Measurements from ENCODE around the gene SMAD6. TPM values are rescaled to one million over a fixed set of nuclear protein-coding genes. Genes with fewer than 3 reads are reported as not detected.

SMAD6 gene
- total and polyA plus RNA-seq, 2 of the 4 experiments (the other 2 are of a cell fraction): 4.8 to 8.5 TPM

- dilution Hi-C loops (cut with HindIII; ENCODE audit: low sequenced_read_pairs, unreplicated experiment): no loop called here
- no peak for ATAC-seq (ENCODE audit: low read depth)
- H3K4me2 ChIP-seq (ENCODE audit: low read depth, low read length): no peak overlapping the region
- peak overlapping the region; percentile 43; the same call in 1 of the 2 replicates for H3K18ac ChIP-seq (ENCODE audit: low read depth, low read length)
- H3K14ac ChIP-seq (replicated peaks; ENCODE audit: low read depth, low read length): peak overlapping the region; percentile 53
- in situ Hi-C loops (cut with MboI; ENCODE audit: low sequenced_read_pairs): loop anchor here (5.0 kb wide), 1 partner anchor 63 kb away; no protein-coding TSS in a partner anchor
- H3K23ac ChIP-seq (ENCODE audit: low read depth, low read length): peak overlapping the region; percentile 55; the same call in 1 of the 2 replicates
- intact Hi-C loops (cut with micrococcal nuclease): loop anchor here (5.0 kb wide), 3 partner anchors 82 to 168 kb away; no protein-coding TSS in a partner anchor
- no peak overlapping the region for H2BK5ac ChIP-seq (ENCODE audit: low read depth, low read length, poor library complexity, severe bottlenecking)
- H4K5ac ChIP-seq (ENCODE audit: low read depth, low read length): peak overlapping the region; percentile 33
- peaks cover 8 to 84% of the 10 kb centered on the region in 2 experiments; a peak in 3 of 4 replicates for H3K79me1 ChIP-seq (ENCODE audit: low read depth in 1 of 2, low read length in 2 of 2)
- CTCF ChIA-PET: interaction anchor here (0.9 kb wide), 1 partner anchor 81 kb away, joined by 3 read pairs; no protein-coding TSS in a partner anchor
- H4K91ac ChIP-seq (ENCODE audit: insufficient read depth, low read depth, low read length): peak overlapping the region; percentile 71
- peaks cover 48% of the 10 kb centered on the region for H3K4me1 ChIP-seq (ENCODE audit: control insufficient read depth, insufficient read depth, low read length)
- H3K27me3 ChIP-seq (ENCODE audit: control insufficient read depth, insufficient read depth, low read length): no peaks in the 10 kb centered on the region
- H3K56ac ChIP-seq (ENCODE audit: extremely low read depth, insufficient read depth, low read length): 0 out of 2 replicates have a peak overlapping the region, but pooled peaks have one; percentile 36
- H2BK120ac ChIP-seq (ENCODE audit: low read depth, low read length): peak overlapping the region; percentile 56; the same call in 1 of the 2 replicates
- H3K36me3 ChIP-seq (ENCODE audit: control insufficient read depth, insufficient read depth, low read length): no peaks in the 10 kb centered on the region
- 93% methylated on average over 4 of the region's 14 CpGs; no CpG with 5 or more reads in 1 of the 2 experiments for WGBS, 2 experiments (ENCODE audit: extremely low coverage in 2 of 2, insufficient read length in 1 of 2)
- no peak overlapping the region for H3K4me3 ChIP-seq (ENCODE audit: insufficient read depth, low read depth, low read length)
- H4K8ac ChIP-seq (ENCODE audit: low read depth in 2 of 2, low read length in 2 of 2): peak overlapping the region in 1 of 2 experiments; percentile 48; a peak in 2 of 4 replicates
- no TSS peak for BruUV-seq (replicated peaks)
- H3K9me1 ChIP-seq (ENCODE audit: insufficient read depth, low read length): peaks cover 24% of the 10 kb centered on the region
- peak overlapping the region; percentile 39; the same call in 1 of the 2 replicates for H3K9ac ChIP-seq (ENCODE audit: low read depth, low read length)
- H2AK5ac ChIP-seq (ENCODE audit: low read depth, low read length): peak overlapping the region; percentile 23; the same call in 1 of the 2 replicates
- peak overlapping the region; percentile 17; the same call in 1 of the 2 replicates for H2BK20ac ChIP-seq (ENCODE audit: low read depth, low read length)
- peaks cover 11% of the 10 kb centered on the region for H4K20me1 ChIP-seq (ENCODE audit: insufficient read depth, low read length)
- H3K9me3 ChIP-seq (ENCODE audit: control insufficient read depth, insufficient read depth, low read length): no peaks in the 10 kb centered on the region
- H2BK15ac ChIP-seq (ENCODE audit: low read depth, low read length): no peak overlapping the region; the same call in 2 of the 3 replicates
- H2AK9ac ChIP-seq (replicated peaks; ENCODE audit: low read depth, low read length, poor library complexity): no peak overlapping the region
- POLR2A ChIA-PET (ENCODE audit: unreplicated experiment): interaction anchor here (0.6 kb wide), 1 partner anchor 71 kb away, joined by 7 read pairs; no protein-coding TSS in a partner anchor
- 0 out of 2 replicates have a peak overlapping the region, but pooled peaks have one; percentile 14 for H3K27ac ChIP-seq (ENCODE audit: insufficient read depth, low read length)
- DNase-seq: no peak
- H3K4ac ChIP-seq (ENCODE audit: low read depth, low read length): peak overlapping the region; percentile 38
- H2AFZ ChIP-seq (replicated peaks; ENCODE audit: low read length, poor library complexity): peak overlapping the region; percentile 24
- TF ChIP-seq CTCF (conservative IDR thresholded peaks at IDR 0.05; ENCODE audit: low read depth, low read length): no peak
- no peak for TF ChIP-seq BHLHE40 (IDR thresholded peaks at IDR 0.05; ENCODE audit: low read depth, low read length)
- TF ChIP-seq MAFK (IDR thresholded peaks at IDR 0.05; ENCODE audit: low read depth, low read length): no peak
- TF ChIP-seq CHD1 (IDR thresholded peaks at IDR 0.05; ENCODE audit: low read depth, low read length): no peak
- no peak for TF ChIP-seq FOS (IDR thresholded peaks at IDR 0.05; ENCODE audit: low read depth, low read length)
- no peak for TF ChIP-seq RAD21 (IDR thresholded peaks at IDR 0.05; ENCODE audit: low read length)
- no peak for TF ChIP-seq RFX5 (IDR thresholded peaks at IDR 0.05; ENCODE audit: low read depth, low read length)
- TF ChIP-seq NFE2L2 (IDR thresholded peaks at IDR 0.05; ENCODE audit: low read depth, low read length): no peak
- TF ChIP-seq MAZ (IDR thresholded peaks at IDR 0.05; ENCODE audit: borderline replicate concordance, low read depth, low read length): no peak
- TF ChIP-seq POLR2A (IDR thresholded peaks at IDR 0.05; ENCODE audit: low read depth, low read length): no peak
- TF ChIP-seq USF2 (IDR thresholded peaks at IDR 0.05; ENCODE audit: low read depth, low read length): no peak
- TF ChIP-seq MXI1 (IDR thresholded peaks at IDR 0.05; ENCODE audit: borderline replicate concordance, low read depth, low read length): no peak
- no peak for TF ChIP-seq CEBPB (IDR thresholded peaks at IDR 0.05; ENCODE audit: low read depth, low read length)
- TF ChIP-seq SMC3 (IDR thresholded peaks at IDR 0.05; ENCODE audit: low read depth, low read length): no peak
These were observed 68.7 kb downstream of the SMAD6 start for GRCh38 chr15:66770518-66771350.

Data from IMR-90 (cell line).